Gastrocnemius medialis (tissue), 4 donors: Measurements from ENCODE around the gene RPRM.

ENCODE experiments used
- POLR2A ChIP-seq, 2 donors: fragments of 450-650 bp; IDR thresholded peaks; one replicate each; pipeline ENCODE4 v1.6.1; 2017; ENCODE audit warnings: antibody characterized with exemption in 2 of 2, mild to moderate bottlenecking in 2 of 2, moderate library complexity in 2 of 2
- TF ChIP-seq, protein P1 (sequence below), 5 experiments: fragments of 450-650 bp in 3 of 5; fragments of 200-600 bp in 2 of 5; sonication (generic) in 2 of 5; IDR thresholded peaks in 4 of 5; conservative IDR thresholded peaks in 1 of 5; 1 replicate in 4 of 5; 2 replicates in 1 of 5; pipeline ENCODE4 v1.5.1; 2016 to 2019; ENCODE audit warnings: antibody characterized with exemption in 5 of 5, mild to moderate bottlenecking in 3 of 5, moderate library complexity in 3 of 5

DNA sequence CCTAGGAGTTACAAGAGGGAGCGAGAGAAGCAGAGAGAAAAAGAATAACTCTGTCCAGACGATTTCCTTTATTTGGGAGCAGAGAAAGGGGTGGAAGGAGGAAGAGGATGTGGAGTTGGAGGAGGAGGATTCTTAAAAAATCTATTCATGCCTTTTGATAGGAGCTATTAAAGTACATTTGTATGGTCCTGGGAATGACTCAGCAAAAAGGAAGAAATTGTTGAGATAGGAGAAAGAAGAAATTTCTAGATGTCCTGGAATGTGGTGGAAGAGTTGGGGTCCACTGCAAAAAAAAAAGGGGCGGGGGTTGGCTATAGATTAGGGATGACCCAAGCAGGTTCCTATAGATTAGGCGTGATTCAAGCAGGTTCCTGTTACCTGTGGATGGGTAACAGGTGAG lies 32.4 kb upstream of the RPRM start:
- TF ChIP-seq, protein P1, sequence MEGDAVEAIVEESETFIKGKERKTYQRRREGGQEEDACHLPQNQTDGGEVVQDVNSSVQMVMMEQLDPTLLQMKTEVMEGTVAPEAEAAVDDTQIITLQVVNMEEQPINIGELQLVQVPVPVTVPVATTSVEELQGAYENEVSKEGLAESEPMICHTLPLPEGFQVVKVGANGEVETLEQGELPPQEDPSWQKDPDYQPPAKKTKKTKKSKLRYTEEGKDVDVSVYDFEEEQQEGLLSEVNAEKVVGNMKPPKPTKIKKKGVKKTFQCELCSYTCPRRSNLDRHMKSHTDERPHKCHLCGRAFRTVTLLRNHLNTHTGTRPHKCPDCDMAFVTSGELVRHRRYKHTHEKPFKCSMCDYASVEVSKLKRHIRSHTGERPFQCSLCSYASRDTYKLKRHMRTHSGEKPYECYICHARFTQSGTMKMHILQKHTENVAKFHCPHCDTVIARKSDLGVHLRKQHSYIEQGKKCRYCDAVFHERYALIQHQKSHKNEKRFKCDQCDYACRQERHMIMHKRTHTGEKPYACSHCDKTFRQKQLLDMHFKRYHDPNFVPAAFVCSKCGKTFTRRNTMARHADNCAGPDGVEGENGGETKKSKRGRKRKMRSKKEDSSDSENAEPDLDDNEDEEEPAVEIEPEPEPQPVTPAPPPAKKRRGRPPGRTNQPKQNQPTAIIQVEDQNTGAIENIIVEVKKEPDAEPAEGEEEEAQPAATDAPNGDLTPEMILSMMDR (IDR thresholded peaks at IDR 0.05 in 4 of 5, conservative IDR thresholded peaks at IDR 0.05 in 1 of 5): no peak
- TF ChIP-seq POLR2A (IDR thresholded peaks at IDR 0.05): no peak
